Activated naive CD4-positive, alpha-beta T cell (primary cell): ENCODE results near the gene TMIGD2.

Experiments used
- DNase-seq, 4 experiments: peaks; one replicate each; lab custom pipeline; 2025; lab: John Stamatoyannopoulos, UW

Gene TMIGD2

GRCh38 chr19:4326837-4327251 is 24.7 kb upstream of the TMIGD2 start:
- no peak for DNase-seq

GRCh38 chr19:4326215-4326836 is 24.1 kb upstream of the TMIGD2 start:
- DNase-seq: no peak

- DNase-seq: no peak
Measured at GRCh38 chr19:4324228-4324627, 22.0 kb upstream of the TMIGD2 start.

GRCh38 chr19:4323692-4324091 is 21.5 kb upstream of the TMIGD2 start:
- DNase-seq: no peak

GRCh38 chr19:4322942-4323665 is 20.9 kb upstream of the TMIGD2 start:
- DNase-seq: no peak

- DNase-seq: no peak
Measured at GRCh38 chr19:4320419-4320818, 18.2 kb upstream of the TMIGD2 start.

GRCh38 chr19:4319067-4319718 is 17.0 kb upstream of the TMIGD2 start:
- no peak for DNase-seq

- DNase-seq: no peak
Measured at GRCh38 chr19:4318460-4318859, 16.3 kb upstream of the TMIGD2 start.

- no peak for DNase-seq
Measured at GRCh38 chr19:4316956-4317355, 14.8 kb upstream of the TMIGD2 start.

GRCh38 chr19:4313847-4314490 is 11.8 kb upstream of the TMIGD2 start:
- no peak for DNase-seq

GRCh38 chr19:4310247-4311121 is 8.3 kb upstream of the TMIGD2 start:
- no peak for DNase-seq

- DNase-seq: no peak
Measured at GRCh38 chr19:4305659-4306058, 3.5 kb upstream of the TMIGD2 start.

- DNase-seq: no peak
Measured at GRCh38 chr19:4305257-4305612, 3.0 kb upstream of the TMIGD2 start.

GRCh38 chr19:4304538-4305256 is 2.5 kb upstream of the TMIGD2 start, which contains the start of gene FSD1:
TSS of gene FSD1 (plus strand) at chr19:4304598. CDS start at chr19:4304747, 149 bp downstream.
- peak; percentile 34 to 65 (median 44) for DNase-seq

GRCh38 chr19:4303819-4304537 is 1.8 kb upstream of the TMIGD2 start:
- DNase-seq: no peak

GRCh38 chr19:4301590-4302242 is 473 bp downstream of the TMIGD2 start:
- DNase-seq: no peak

- DNase-seq: no peak
Measured at GRCh38 chr19:4300589-4300988, 1.6 kb downstream of the TMIGD2 start.

GRCh38 chr19:4298810-4299550 is 3.2 kb downstream of the TMIGD2 start:
- no peak for DNase-seq
